ENCODE measurements around the gene C21orf91. TPM values are rescaled to one million over a fixed set of nuclear protein-coding genes. Genes with fewer than 3 reads are reported as not detected.

C21orf91 gene
- total and polyA plus RNA-seq, 2 donors (not counting 1 experiment from before 2014, with no cell fraction given), result 6.7 to 32.3 TPM

DNA sequence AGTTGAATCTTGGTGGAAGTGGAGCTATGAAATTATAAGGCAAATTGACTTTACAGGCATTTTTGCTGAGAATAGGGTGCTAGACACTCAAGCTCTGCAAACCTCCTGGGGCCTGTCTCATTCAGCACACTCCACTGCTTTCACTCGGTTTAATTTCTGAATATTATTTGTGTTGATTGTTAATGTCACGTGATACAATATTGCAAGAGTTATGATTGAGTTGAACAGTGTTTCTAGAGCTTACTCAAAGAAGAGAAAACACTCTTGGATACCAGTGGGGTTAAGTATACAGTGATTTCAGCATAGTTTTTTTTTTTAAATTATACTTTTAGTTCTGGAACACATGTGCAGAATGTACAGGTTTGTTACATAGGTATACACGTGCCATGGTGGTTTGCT, 49.7 kb downstream of the C21orf91 start:
- H3K4me3 Mint-ChIP-seq, result no peak overlapping the region
- Histone ChIP-seq H3K9ac (ENCODE audit: low read length) (no peak overlapping the region), H3K4me3 (ENCODE audit: control extremely low read depth in 1 of 5, extremely low read depth in 1 of 5, insufficient read depth in 1 of 5, low read depth in 2 of 5, low read length in 4 of 5) (no peak overlapping the region), H3K27me3 (replicated peaks in 1 of 4; ENCODE audit: control extremely low read depth in 1 of 4, control insufficient read depth in 3 of 4, insufficient read depth in 4 of 4, low read length in 3 of 4) (no peaks in the 10 kb centered on the region), H3K9me3 (ENCODE audit: control extremely low read depth in 1 of 3, control insufficient read depth in 2 of 3, insufficient read depth in 1 of 3, low read length in 2 of 3) (no peaks in the 10 kb centered on the region), H3K4me1 (ENCODE audit: control insufficient read depth in 2 of 2, insufficient read depth in 2 of 2, low read length in 2 of 2) (no peaks in the 10 kb centered on the region), H4K20me1 (ENCODE audit: control insufficient read depth, insufficient read depth, low read length, poor library complexity, severe bottlenecking) (no peaks in the 10 kb centered on the region), H2AFZ (ENCODE audit: insufficient read depth, low read depth, low read length, poor library complexity, severe bottlenecking) (no peak overlapping the region), H3K4me2 (replicated peaks; ENCODE audit: low read depth, low read length, poor library complexity, severe bottlenecking) (no peak overlapping the region), H3K36me3 (replicated peaks in 1 of 2; ENCODE audit: control extremely low read depth in 1 of 2, control insufficient read depth in 1 of 2, extremely low read depth in 1 of 2, insufficient read depth in 2 of 2, low read length in 1 of 2) (no peaks in the 10 kb centered on the region), H3K79me2 (ENCODE audit: control insufficient read depth, insufficient read depth, low read length) (no peaks in the 10 kb centered on the region), H3K27ac (ENCODE audit: low read length in 2 of 2) (no peak overlapping the region)
- ATAC-seq (ENCODE audit: low read depth) (no peak), DNase-seq (no peak)
- intact Hi-C loops (cut with micrococcal nuclease), result no loop called here
- no peak for TF ChIP-seq EZH2 (IDR thresholded peaks at IDR 0.05; ENCODE audit: borderline replicate concordance, insufficient read depth, low read depth, low read length, poor library complexity, severe bottlenecking)
- TF ChIP-seq, protein P1, sequence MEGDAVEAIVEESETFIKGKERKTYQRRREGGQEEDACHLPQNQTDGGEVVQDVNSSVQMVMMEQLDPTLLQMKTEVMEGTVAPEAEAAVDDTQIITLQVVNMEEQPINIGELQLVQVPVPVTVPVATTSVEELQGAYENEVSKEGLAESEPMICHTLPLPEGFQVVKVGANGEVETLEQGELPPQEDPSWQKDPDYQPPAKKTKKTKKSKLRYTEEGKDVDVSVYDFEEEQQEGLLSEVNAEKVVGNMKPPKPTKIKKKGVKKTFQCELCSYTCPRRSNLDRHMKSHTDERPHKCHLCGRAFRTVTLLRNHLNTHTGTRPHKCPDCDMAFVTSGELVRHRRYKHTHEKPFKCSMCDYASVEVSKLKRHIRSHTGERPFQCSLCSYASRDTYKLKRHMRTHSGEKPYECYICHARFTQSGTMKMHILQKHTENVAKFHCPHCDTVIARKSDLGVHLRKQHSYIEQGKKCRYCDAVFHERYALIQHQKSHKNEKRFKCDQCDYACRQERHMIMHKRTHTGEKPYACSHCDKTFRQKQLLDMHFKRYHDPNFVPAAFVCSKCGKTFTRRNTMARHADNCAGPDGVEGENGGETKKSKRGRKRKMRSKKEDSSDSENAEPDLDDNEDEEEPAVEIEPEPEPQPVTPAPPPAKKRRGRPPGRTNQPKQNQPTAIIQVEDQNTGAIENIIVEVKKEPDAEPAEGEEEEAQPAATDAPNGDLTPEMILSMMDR (IDR thresholded peaks at IDR 0.05), result no peak
- 100% methylated on average over 1 of the region's 3 CpGs for WGBS (ENCODE audit: insufficient coverage)
- ChIA-PET CTCF (no interaction called here), POLR2A (no interaction called here)
- H3K27ac Mint-ChIP-seq, result no peak overlapping the region
- H3K4me1 Mint-ChIP-seq, result no peaks in the 10 kb centered on the region
- peaks cover 2% of the 10 kb centered on the region for H3K9me3 Mint-ChIP-seq (ENCODE audit: insufficient read depth)
- H3K27me3 Mint-ChIP-seq, result no peaks in the 10 kb centered on the region

DNA sequence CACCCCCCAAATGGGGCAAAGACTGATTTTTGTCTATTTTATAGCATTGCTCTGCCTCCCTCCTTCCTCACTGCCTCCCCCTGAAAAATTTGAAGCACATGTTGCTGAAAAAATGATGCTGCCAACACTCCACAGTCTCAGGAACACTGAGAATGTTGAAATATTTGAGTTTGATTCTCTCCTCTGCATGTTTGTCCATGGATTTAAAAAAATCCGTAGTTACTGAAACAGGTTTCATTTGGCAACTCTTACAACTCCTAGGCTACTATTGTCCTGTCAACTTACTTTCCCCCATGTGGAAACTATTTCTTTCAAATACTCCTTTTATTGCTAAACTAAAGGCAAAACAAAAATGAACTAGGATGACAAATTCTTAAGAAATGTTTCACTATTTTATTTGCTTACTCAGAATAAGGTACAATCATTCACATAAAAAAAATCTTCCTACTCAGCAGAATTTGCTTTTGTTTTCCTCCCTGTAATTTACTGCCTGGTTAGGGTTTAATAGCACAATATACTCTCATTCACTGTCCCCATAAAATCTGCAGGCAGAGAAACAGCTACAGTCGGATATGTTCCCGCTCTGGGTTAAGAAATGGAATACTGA, 50.2 kb downstream of the C21orf91 start:
- Histone ChIP-seq H2AFZ (ENCODE audit: insufficient read depth, low read depth, low read length, poor library complexity, severe bottlenecking) (no peak overlapping the region), H3K4me2 (replicated peaks; ENCODE audit: low read depth, low read length, poor library complexity, severe bottlenecking) (no peak overlapping the region), H3K27ac (ENCODE audit: low read length in 2 of 2) (no peak overlapping the region), H4K20me1 (ENCODE audit: control insufficient read depth, insufficient read depth, low read length, poor library complexity, severe bottlenecking) (no peaks in the 10 kb centered on the region), H3K79me2 (ENCODE audit: control insufficient read depth, insufficient read depth, low read length) (no peaks in the 10 kb centered on the region), H3K4me1 (ENCODE audit: control insufficient read depth in 2 of 2, insufficient read depth in 2 of 2, low read length in 2 of 2) (no peaks in the 10 kb centered on the region), H3K9ac (ENCODE audit: low read length) (no peak overlapping the region), H3K27me3 (replicated peaks in 1 of 4; ENCODE audit: control extremely low read depth in 1 of 4, control insufficient read depth in 3 of 4, insufficient read depth in 4 of 4, low read length in 3 of 4) (no peaks in the 10 kb centered on the region), H3K9me3 (ENCODE audit: control extremely low read depth in 1 of 3, control insufficient read depth in 2 of 3, insufficient read depth in 1 of 3, low read length in 2 of 3) (no peaks in the 10 kb centered on the region), H3K36me3 (replicated peaks in 1 of 2; ENCODE audit: control extremely low read depth in 1 of 2, control insufficient read depth in 1 of 2, extremely low read depth in 1 of 2, insufficient read depth in 2 of 2, low read length in 1 of 2) (no peaks in the 10 kb centered on the region), H3K4me3 (ENCODE audit: control extremely low read depth in 1 of 5, extremely low read depth in 1 of 5, insufficient read depth in 1 of 5, low read depth in 2 of 5, low read length in 4 of 5) (no peak overlapping the region)
- DNase-seq (no peak), ATAC-seq (ENCODE audit: low read depth) (no peak)
- H3K4me3 Mint-ChIP-seq, result no peak overlapping the region
- intact Hi-C loops (cut with micrococcal nuclease), result no loop called here
- no peak overlapping the region for H3K27ac Mint-ChIP-seq
- H3K27me3 Mint-ChIP-seq, result no peaks in the 10 kb centered on the region
- WGBS (ENCODE audit: insufficient coverage), result 100% methylated on average over 2 of the region's 3 CpGs
- H3K9me3 Mint-ChIP-seq (ENCODE audit: insufficient read depth), result peaks cover 2% of the 10 kb centered on the region
- ChIA-PET CTCF (no interaction called here), POLR2A (no interaction called here)
- TF ChIP-seq, protein P1 (IDR thresholded peaks at IDR 0.05), result no peak
- no peak for TF ChIP-seq EZH2 (IDR thresholded peaks at IDR 0.05; ENCODE audit: borderline replicate concordance, insufficient read depth, low read depth, low read length, poor library complexity, severe bottlenecking)
- no peaks in the 10 kb centered on the region for H3K4me1 Mint-ChIP-seq

Data from B cell (primary cell).